GM13977 (cell line): Measurements from ENCODE around the gene EHD4.

Experiments used
- DNase-seq: peaks from one replicate; pipeline ENCODE4 v3.0.0; 2012; ENCODE audit warnings: low spot score
- in situ Hi-C: fragments of 300-500 bp; cut with MboI; formaldehyde crosslinking; loops from one replicate; pipeline ENCODE4 v1.12.0; 2022; ENCODE audit warnings: low sequenced_read_pairs, low pct_unique_long_range_greater_than_20kb, mixed read lengths, inconsistent platforms; ENCODE audit not compliant: unreplicated experiment
- TF ChIP-seq, protein P1 (sequence below): IDR thresholded peaks from 2 replicates; pipeline ENCODE4 v1.5.1; 2012; ENCODE audit warnings: mild to moderate bottlenecking, control low read depth; ENCODE audit not compliant: insufficient read depth; ENCODE audit errors: extremely low read depth, missing control alignments

EHD4 gene

DNA sequence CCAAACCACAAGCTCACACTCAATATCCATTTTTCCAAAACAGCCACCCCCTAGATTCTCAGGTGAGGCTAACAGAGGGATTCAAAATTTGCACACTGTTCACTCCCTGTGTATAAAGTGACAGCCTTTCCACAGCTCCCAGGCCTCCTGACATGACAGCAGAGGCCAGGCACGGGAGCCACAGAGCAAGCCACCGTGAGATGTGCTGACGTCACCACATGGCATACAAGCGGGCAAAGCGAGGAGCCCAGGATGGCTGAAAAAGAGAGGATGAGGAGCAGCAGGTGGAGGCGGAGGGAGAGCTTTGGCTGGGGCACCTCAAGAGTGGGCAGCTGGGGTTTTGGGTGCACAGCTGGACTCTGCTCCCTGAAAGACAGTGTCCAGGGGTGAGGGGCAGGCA is 27.1 kb downstream of the EHD4 start:
- DNase-seq = no peak
- in situ Hi-C loops = no loop called here
- TF ChIP-seq, protein P1, sequence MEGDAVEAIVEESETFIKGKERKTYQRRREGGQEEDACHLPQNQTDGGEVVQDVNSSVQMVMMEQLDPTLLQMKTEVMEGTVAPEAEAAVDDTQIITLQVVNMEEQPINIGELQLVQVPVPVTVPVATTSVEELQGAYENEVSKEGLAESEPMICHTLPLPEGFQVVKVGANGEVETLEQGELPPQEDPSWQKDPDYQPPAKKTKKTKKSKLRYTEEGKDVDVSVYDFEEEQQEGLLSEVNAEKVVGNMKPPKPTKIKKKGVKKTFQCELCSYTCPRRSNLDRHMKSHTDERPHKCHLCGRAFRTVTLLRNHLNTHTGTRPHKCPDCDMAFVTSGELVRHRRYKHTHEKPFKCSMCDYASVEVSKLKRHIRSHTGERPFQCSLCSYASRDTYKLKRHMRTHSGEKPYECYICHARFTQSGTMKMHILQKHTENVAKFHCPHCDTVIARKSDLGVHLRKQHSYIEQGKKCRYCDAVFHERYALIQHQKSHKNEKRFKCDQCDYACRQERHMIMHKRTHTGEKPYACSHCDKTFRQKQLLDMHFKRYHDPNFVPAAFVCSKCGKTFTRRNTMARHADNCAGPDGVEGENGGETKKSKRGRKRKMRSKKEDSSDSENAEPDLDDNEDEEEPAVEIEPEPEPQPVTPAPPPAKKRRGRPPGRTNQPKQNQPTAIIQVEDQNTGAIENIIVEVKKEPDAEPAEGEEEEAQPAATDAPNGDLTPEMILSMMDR = no peak

DNA sequence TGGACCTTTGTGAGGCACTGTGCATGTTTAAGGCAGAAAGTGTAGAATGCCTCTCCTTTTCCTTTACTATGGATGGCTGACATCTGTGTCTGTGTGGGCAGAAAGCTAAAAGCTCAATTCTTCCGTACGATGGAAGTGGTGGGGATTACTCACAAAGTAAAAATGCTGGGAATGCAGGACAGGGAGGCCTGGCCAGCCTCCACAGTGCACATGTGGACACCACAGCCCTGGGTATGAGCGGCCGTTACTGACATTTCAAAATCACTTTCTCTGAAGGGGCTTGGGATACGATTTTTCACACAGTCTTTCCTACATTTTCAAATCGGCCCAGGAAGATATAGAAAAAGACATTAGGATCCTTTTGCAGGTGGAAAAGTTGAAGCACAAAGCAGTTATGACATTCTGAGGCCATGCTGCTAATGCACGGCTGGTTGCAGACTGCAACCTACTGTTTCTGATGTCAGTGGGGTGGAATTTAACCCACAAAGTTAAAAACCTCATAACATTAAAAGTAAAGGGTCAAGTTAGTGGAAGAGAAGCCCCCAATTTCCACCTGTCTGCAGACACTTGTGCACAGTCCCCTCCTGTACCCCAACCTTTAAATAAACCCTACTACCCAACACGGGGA is 27.9 kb downstream of the EHD4 start:
- in situ Hi-C loops = no loop called here
- DNase-seq = no peak
- TF ChIP-seq, protein P1 = no peak

DNA sequence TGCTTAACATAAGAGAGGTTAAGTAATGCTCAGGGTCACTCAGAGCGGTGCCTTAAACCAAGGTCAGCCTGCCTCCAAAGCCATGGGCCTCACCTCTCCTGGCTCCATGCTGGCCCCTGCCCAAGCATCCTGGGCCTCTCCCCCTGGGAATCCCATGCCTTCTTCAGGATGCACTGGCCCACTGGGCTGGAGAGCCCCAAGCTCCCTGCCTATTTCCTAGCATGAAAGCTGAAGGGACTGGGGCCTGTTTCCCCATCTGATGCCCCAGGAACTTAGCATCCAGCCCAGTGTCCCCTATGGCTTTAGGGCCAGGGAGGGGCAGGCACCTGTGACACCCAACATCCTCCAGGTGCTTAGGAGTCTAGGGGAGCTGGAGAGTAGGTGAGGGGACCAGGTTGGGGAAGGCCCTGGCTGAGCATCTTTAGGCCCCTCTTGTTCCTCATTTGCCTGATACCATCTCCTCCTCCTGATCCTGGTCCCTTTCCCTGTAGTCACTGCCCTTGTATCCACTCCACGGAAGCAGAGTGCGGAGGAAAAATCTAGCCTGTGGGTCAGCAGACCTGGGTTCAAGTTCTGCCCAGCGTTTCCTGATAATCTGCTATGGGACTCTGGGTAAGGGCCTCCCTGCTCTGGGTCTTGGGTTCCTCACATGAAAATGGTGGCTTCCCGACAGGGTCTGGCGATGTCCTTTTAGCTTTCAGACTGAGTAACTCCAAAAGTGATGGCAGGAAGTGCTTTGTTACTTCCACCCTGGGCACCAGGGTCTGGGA is 28.6 kb downstream of the EHD4 start:
- in situ Hi-C loops = no loop called here
- no peak for DNase-seq
- TF ChIP-seq, protein P1 = no peak

DNA sequence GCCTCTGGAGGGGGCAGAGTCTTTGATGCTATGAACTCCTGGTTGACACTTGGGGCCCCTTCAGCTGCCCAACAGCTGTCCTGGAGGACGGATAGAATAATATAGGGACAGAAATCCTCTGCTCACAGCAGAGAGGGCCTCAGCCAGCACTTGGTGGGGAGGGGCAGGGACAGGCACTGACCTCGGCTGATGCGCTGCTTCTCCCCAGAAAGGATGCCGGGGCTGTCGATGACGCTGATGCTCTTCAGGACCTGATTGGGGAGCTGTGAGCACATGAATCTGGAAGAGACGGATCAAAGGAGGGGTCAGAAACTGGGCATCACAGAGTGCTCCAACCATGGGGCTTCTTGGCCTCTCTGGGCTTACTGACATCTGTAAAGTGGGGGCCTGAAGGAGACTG is 29.5 kb downstream of the EHD4 start:
- TF ChIP-seq, protein P1 = no peak
- DNase-seq = no peak
- in situ Hi-C loops = no loop called here

DNA sequence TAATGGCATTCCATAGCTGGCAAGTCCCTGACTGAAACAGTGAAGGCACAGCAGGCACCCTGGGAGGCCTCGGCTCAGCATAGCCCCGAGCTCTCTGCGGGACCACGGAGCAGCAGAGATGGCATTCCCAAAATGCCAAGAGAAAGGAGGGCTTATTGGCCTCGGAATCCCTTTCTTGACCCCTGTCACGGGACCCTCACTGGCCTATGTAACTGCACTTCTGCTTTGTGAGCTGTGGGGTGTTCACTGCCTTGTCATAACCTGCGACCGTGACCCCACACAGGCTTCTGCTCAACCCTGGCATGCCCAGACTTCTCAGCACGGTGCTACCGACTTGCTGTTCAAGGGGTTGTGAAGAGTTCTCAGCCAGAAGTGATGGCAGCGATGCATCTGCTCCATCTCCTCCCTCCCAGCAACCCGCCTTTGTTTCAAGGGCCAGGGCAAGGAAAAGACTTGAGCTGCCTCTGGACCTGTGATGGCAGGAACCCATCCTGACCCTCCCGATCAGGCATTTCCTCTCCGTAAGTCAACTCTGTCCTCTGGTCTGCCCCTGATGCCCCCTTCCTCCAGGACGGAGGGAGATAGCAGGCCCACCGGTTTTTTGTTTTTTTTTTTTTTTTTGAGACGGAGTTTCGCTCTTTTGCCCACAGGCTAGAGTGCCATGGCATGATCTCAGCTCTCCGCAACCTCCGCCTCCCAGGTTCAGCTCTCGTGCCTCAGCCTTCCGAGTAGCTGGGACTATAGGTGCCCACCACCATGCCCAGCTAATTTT is 30.5 kb downstream of the EHD4 start:
- DNase-seq = no peak
- TF ChIP-seq, protein P1 = no peak
- in situ Hi-C loops = no loop called here

DNA sequence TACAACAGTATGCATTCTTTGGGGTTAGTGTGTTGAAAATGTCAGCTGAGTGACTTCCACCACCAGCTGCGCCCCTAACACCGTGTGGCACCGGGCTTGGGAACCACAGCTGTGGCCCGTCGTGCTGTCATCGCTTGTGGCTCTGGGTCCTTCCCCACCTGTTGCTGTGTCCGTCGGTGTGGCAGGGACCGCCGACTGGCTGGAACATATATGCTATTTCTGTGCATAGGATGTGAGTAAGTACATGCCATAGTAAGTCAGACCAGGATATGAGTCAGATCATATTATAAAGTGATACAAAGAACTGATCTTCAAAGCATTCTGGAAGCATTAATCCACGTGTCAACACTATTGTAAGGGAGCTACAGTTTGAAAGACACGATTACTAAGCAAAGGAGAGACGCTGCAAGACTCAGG is 31.9 kb downstream of the EHD4 start:
- in situ Hi-C loops = no loop called here
- DNase-seq = no peak
- TF ChIP-seq, protein P1 = no peak
